ENCODE data around the gene LST1. TPM values are rescaled to one million over a fixed set of nuclear protein-coding genes. Genes with fewer than 3 reads are reported as not detected.
"Not testable (repeated sequence)": the region's sequence is repeated elsewhere in the genome, so short reads cannot be mapped to it uniquely, and the experiment has no call there.

Gene LST1
- total and polyA plus RNA-seq, 4 donors, result 9.6 to 164 (median 87.4) TPM

DNA sequence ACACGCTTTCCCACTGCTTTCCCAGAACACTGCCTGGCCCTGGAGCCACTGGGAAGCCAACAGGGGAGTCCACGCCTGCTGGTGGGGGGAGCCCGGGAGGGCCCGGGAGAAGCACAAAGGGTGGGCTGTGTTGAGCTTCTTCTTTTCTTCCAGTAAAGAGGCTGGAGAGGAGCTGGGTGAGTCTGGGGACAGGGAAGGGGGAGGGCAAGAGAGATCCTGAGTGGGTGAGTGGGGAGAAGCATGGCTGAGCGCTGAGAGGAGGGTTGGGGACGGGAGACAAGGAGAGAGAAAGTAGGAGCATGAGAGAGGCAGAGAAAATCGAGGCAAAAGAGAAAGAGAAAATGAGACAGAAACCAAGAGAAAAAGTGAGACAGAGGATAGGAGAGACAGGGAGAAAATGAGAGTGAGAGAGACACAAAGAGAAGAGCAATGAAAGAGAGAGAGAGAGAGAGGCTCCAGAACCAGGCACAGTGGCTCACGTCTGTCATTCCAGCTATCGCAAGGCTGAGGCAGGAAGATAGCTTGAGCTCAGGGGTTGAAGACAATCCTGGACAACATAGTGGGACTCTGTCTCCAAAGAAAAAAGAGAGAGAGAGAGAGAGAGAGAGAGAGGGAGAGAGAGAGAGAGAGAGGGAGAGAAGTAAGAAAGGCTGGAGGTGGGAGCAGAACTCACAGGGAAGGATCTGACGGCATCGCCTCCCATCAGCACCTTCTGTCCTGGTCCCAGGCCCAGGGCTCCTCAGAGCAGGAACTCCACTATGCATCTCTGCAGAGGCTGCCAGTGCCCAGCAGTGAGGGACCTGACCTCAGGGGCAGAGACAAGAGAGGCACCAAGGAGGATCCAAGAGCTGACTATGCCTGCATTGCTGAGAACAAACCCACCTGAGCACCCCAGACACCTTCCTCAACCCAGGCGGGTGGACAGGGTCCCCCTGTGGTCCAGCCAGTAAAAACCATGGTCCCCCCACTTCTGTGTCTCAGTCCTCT lies 2.0 kb downstream of the LST1 start:
- no peak overlapping the region for H3K9ac ChIP-seq (ENCODE audit: insufficient read depth in 1 of 2, low read length in 2 of 2)

DNA sequence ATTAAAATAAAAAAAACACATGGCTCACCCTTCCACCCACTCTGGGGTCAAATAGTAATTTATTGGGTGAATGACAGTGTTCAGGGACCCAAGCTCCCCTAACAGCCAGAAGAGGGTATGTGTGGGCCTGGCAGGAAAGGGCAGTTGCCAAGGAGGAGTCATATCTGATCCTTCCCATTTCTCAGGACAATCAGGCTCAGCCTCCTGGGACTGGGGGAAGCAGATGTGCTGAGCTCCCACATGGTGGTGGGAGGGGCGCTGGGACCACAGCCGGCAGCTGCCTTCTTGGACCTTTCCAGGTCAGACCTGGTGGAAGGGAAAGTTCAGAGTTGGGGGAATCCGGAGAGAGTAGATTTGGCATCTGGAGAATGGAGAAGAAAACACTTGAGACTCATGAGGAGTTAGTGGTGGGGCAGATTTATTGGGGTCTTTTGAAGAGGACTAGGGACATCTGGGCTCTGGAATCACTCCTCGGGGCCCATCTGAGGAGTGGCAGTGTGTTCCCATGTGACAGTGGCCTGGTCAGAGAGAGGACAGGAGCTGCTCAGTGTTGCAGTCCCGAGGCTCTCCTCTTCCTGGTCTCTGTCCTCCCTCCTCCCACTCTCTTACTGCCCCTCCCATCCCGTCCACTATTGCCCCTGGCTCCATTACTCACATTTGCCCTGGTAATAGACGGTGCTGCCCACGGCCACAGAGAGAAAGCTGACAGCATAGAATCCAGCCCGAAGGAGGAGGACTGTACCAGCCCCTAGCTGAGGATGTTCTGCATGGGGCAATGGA lies 3.0 kb downstream of the LST1 start:
- TF ChIP-seq, protein P1, sequence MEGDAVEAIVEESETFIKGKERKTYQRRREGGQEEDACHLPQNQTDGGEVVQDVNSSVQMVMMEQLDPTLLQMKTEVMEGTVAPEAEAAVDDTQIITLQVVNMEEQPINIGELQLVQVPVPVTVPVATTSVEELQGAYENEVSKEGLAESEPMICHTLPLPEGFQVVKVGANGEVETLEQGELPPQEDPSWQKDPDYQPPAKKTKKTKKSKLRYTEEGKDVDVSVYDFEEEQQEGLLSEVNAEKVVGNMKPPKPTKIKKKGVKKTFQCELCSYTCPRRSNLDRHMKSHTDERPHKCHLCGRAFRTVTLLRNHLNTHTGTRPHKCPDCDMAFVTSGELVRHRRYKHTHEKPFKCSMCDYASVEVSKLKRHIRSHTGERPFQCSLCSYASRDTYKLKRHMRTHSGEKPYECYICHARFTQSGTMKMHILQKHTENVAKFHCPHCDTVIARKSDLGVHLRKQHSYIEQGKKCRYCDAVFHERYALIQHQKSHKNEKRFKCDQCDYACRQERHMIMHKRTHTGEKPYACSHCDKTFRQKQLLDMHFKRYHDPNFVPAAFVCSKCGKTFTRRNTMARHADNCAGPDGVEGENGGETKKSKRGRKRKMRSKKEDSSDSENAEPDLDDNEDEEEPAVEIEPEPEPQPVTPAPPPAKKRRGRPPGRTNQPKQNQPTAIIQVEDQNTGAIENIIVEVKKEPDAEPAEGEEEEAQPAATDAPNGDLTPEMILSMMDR (IDR thresholded peaks at IDR 0.05; ENCODE audit: control extremely low read depth, extremely low read depth), result no peak
- Histone ChIP-seq H3K4me1 (ENCODE audit: control insufficient read depth in 5 of 5, insufficient read depth in 5 of 5, low read length in 5 of 5) (peaks cover 0 to 1% (median 0%) of the 10 kb centered on the region in 5 donors), H3K27ac (ENCODE audit: low read depth in 1 of 2, low read length in 1 of 2) (no peak overlapping the region), H3K4me3 (no peak overlapping the region), H3K27me3 (ENCODE audit: control insufficient read depth in 3 of 3, insufficient read depth in 3 of 3, low read length in 2 of 3) (no peaks in the 10 kb centered on the region), H3K36me3 (ENCODE audit: control insufficient read depth in 4 of 4, insufficient read depth in 4 of 4, low read length in 4 of 4) (no peaks in the 10 kb centered on the region), H3K9me3 (ENCODE audit: control insufficient read depth in 4 of 4, insufficient read depth in 3 of 4, low read length in 3 of 4) (no peaks in the 10 kb centered on the region), H3K9ac (ENCODE audit: insufficient read depth in 1 of 2, low read length in 2 of 2) (no peak overlapping the region)
- DNase-seq (no peak), ATAC-seq (ENCODE audit: insufficient read depth, low FRiP score) (no peak)
- 57 to 64% methylated on average over 8 to 9 of the region's 9 CpGs for WGBS, 2 donors

More for the DNA sequence above, 2.0 kb downstream of the LST1 start:
- H3K9me3 ChIP-seq (ENCODE audit: control insufficient read depth in 4 of 4, insufficient read depth in 3 of 4, low read length in 3 of 4), result no peaks in the 10 kb centered on the region
- no peaks in the 10 kb centered on the region for H3K36me3 ChIP-seq (ENCODE audit: control insufficient read depth in 4 of 4, insufficient read depth in 4 of 4, low read length in 4 of 4)
- DNase-seq (no peak), ATAC-seq (ENCODE audit: insufficient read depth, low FRiP score) (no peak)
- WGBS, 2 donors, result 45 to 57% methylated on average over 12 of the region's 12 CpGs
- no peak overlapping the region for H3K4me3 ChIP-seq
- H3K27me3 ChIP-seq (ENCODE audit: control insufficient read depth in 3 of 3, insufficient read depth in 3 of 3, low read length in 2 of 3), result no peaks in the 10 kb centered on the region
- H3K27ac ChIP-seq (ENCODE audit: low read depth in 1 of 2, low read length in 1 of 2), result no peak overlapping the region
- TF ChIP-seq, protein P1 (IDR thresholded peaks at IDR 0.05; ENCODE audit: control extremely low read depth, extremely low read depth), result no peak
- H3K4me1 ChIP-seq (ENCODE audit: control insufficient read depth in 5 of 5, insufficient read depth in 5 of 5, low read length in 5 of 5), result peaks cover 0 to 1% (median 0%) of the 10 kb centered on the region in 5 donors

DNA sequence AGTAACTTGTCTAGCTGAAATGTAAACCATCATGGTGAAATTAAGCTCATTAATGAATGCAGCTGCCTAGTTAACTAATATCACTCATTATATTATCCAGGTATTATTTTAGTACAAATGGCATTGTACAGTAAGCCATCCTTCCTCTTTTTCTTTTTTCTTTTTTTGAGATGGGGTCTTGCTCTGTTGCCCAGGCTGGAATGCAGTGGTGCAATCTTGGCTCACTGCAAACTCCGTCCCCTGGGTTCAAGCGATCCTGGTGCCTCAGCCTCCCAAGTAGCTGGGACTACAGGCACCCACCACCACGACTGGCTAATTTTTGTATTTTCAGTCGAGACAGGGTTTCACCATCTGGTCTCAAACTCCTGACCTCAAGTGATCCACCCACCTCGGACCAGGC lies 4.6 kb downstream of the LST1 start:
- 81 to 93% methylated on average over 5 of the region's 5 CpGs for WGBS, 2 donors
- not testable (repeated sequence) for H3K4me3 ChIP-seq; H3K9me3 ChIP-seq (ENCODE audit: control insufficient read depth in 4 of 4, insufficient read depth in 3 of 4, low read length in 3 of 4); H3K36me3 ChIP-seq (ENCODE audit: control insufficient read depth in 4 of 4, insufficient read depth in 4 of 4, low read length in 4 of 4); H3K27me3 ChIP-seq (ENCODE audit: control insufficient read depth in 3 of 3, insufficient read depth in 3 of 3, low read length in 2 of 3); H3K9ac ChIP-seq (ENCODE audit: insufficient read depth in 1 of 2, low read length in 2 of 2); H3K27ac ChIP-seq (ENCODE audit: low read depth in 1 of 2, low read length in 1 of 2); H3K4me1 ChIP-seq (ENCODE audit: control insufficient read depth in 5 of 5, insufficient read depth in 5 of 5, low read length in 5 of 5); ATAC-seq (ENCODE audit: insufficient read depth, low FRiP score); DNase-seq

DNA sequence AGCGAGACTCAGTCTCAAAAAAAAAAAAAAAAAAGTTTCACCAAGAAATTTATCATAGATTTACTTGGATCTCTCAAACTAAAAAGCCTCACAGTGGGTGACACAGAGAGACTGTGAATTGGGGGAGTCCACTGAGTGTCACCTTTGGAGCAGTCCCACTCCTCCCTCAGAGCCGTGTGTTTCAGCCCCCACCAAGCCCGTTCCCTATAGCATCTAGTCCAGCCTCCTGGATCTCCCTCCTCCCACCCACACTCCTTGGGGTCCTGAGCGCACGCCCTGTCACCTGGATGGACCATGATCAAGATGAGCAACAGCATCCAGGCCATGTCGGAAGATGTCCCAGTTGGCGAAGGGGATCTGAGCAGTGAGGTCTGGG lies 6.3 kb downstream of the LST1 start:
- H3K4me3 ChIP-seq, result no peak overlapping the region
- no peak for DNase-seq
- H3K27ac ChIP-seq (ENCODE audit: low read depth in 1 of 2, low read length in 1 of 2), result no peak overlapping the region
- no peaks in the 10 kb centered on the region for H3K36me3 ChIP-seq (ENCODE audit: control insufficient read depth in 4 of 4, insufficient read depth in 4 of 4, low read length in 4 of 4)
- H3K9ac ChIP-seq (ENCODE audit: insufficient read depth in 1 of 2, low read length in 2 of 2), result no peak overlapping the region
- ATAC-seq (ENCODE audit: insufficient read depth, low FRiP score), result no peak
- H3K9me3 ChIP-seq (ENCODE audit: control insufficient read depth in 4 of 4, insufficient read depth in 3 of 4, low read length in 3 of 4), result no peaks in the 10 kb centered on the region
- H3K27me3 ChIP-seq (ENCODE audit: control insufficient read depth in 3 of 3, insufficient read depth in 3 of 3, low read length in 2 of 3), result no peaks in the 10 kb centered on the region
- 89 to 93% methylated on average over 7 of the region's 7 CpGs for WGBS, 2 donors
- TF ChIP-seq, protein P1 (IDR thresholded peaks at IDR 0.05; ENCODE audit: control extremely low read depth, extremely low read depth), result no peak
- no peaks in the 10 kb centered on the region for H3K4me1 ChIP-seq (ENCODE audit: control insufficient read depth in 5 of 5, insufficient read depth in 5 of 5, low read length in 5 of 5)
